ENCODE data around the gene OSTF1.

GRCh38 chr9:75054368-75055001 lies 33.8 kb upstream of the OSTF1 start:
- TF ChIP-seq, protein P1, sequence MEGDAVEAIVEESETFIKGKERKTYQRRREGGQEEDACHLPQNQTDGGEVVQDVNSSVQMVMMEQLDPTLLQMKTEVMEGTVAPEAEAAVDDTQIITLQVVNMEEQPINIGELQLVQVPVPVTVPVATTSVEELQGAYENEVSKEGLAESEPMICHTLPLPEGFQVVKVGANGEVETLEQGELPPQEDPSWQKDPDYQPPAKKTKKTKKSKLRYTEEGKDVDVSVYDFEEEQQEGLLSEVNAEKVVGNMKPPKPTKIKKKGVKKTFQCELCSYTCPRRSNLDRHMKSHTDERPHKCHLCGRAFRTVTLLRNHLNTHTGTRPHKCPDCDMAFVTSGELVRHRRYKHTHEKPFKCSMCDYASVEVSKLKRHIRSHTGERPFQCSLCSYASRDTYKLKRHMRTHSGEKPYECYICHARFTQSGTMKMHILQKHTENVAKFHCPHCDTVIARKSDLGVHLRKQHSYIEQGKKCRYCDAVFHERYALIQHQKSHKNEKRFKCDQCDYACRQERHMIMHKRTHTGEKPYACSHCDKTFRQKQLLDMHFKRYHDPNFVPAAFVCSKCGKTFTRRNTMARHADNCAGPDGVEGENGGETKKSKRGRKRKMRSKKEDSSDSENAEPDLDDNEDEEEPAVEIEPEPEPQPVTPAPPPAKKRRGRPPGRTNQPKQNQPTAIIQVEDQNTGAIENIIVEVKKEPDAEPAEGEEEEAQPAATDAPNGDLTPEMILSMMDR (IDR thresholded peaks at IDR 0.05; ENCODE audit: insufficient read depth, low read length, poor library complexity, severe bottlenecking), result no peak
- no peak for TF ChIP-seq EZH2phosphoT487 (conservative IDR thresholded peaks at IDR 0.05; ENCODE audit: low read length)
